ENCODE results near the gene RIMBP2.
"Not testable (repeated sequence)": the region's sequence is repeated elsewhere in the genome, so short reads cannot be mapped to it uniquely, and the experiment has no call there.

The RIMBP2 gene

GRCh38 chr12:130738403-130738802 is 22.3 kb upstream of the RIMBP2 start:
- DNase-seq = not testable (repeated sequence)

GRCh38 chr12:130737731-130738130 is 21.6 kb upstream of the RIMBP2 start:
- DNase-seq = no peak

DNA sequence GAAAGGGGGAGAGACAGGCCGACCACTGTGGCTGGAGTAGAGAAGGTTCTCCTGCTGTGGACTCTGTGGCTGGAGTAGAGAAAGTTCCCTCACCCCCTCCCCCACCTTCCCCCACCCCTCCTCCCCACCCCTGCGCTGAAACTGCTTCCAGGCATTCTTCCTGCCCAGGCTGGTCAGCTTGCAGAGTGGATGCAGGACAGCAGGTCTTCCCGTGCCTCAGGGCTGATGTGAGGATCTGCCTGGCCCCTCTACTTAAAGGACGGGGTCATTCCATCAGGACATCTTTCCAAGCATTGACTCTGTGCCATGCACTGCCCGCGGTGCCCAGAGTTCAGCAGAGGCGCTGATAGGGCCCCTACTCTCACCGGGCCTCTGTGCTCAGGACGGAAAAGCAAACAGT is 13.2 kb upstream of the RIMBP2 start:
- no peak for DNase-seq

DNA sequence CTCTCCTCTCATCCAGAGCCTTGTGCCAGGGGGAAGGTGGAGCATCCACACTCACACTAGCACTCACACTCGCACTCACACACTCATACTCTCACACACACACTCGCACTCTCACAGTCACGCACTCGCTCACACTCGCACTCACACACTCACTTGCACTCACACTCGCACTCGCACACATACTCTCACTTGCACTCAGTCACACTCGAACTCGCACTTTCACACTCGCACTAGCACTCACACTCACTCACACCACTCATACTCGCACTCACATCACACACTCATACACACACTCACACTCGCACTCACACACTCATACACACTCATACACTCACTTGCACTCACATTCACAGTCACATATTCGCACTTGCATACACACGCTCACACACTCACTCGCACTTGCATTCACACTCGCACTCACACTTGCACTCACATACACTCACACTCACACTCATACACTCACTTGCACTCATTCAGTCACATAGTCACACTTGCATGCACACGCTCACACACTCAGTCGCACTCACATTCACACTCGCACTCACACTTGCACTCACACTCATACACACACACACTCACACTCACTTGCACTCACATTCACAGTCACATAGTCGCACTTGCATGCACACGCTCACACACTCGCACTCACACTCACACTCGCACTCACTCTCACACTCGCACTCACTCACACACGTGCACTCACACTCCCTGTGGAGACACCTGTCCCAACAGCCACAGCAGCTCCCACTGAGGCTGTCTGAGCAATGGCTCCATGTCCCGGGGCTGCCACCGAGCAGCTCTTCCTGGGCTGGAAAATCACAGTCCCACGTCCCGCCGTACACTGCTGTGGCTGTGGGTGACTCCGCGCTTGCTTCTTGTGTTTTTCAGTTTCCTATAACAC is 12.3 kb upstream of the RIMBP2 start:
- no peak for DNase-seq

DNA sequence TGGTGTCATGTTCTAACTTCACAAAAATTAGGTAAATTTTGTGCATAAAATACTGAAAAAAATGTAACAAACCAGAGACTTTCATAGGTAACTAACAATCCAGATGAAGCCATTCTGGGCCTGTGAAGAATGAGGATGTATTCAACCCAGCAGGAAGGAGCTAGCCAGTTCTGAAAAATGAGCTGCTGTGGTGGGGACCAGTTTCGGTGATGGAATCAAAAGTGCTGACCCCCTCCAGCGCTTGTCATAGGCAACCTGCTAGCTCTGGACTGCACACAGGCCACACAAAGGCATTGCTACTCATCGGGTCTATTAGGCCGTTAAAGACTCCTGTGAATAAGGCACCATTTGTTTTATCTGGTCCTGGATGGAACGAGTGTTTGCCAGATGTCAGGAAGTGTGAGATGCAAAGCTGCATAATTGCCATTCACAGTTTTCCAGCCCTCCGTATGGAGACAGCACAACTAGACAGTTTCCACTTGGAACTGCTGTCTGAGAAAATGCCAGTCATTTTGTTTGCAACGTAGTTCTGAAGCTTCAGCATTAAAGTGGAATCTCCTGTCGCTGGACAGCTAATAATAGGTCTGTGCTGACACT is 3.3 kb upstream of the RIMBP2 start:
- DNase-seq = no peak

DNA sequence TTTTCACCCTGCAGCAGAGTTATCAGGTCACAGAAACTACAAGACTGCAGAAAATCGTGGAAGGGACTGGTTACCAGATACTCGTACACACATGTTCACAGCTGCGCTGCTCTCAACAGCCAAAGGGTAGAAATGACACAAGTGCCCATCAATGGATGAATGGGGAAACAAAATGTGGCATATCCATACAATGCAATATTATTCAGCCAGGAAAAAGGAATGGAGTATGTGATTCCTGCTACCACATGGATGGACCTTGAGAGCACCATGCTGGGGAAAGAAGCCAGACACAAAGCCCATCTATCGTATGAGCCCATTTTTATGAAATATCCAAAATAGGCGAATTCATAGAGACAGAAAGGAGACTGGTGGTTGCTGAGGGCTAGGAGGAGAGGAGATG is 1.7 kb upstream of the RIMBP2 start:
- no peak for DNase-seq

DNA sequence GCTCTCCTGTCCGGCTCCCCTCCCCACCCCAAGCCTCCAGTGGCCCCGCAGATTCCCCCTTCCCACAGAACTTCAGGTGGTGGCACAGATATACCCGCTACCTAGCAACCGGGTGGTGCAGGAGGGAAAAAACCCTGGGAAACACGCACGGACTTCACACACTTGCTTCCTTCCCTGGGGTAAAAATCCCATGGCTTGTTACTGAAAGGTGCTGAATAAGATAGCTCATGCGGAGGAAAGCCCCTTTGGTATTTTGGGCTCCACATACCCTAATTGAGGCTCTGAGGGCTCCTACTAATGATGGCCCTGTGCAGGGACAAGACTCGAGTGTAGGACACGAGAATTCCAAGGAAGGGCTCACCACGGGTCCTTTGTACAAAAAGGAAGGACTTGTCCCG is 869 bp upstream of the RIMBP2 start:
- DNase-seq = no peak

- DNase-seq = no peak
Observed at GRCh38 chr12:130715150-130715997, 725 bp downstream of the RIMBP2 start.

- peak in 3 of 56 donors; percentile 8 to 27 (median 15) for DNase-seq
Observed at GRCh38 chr12:130714591-130715149, 1.4 kb downstream of the RIMBP2 start.

DNA sequence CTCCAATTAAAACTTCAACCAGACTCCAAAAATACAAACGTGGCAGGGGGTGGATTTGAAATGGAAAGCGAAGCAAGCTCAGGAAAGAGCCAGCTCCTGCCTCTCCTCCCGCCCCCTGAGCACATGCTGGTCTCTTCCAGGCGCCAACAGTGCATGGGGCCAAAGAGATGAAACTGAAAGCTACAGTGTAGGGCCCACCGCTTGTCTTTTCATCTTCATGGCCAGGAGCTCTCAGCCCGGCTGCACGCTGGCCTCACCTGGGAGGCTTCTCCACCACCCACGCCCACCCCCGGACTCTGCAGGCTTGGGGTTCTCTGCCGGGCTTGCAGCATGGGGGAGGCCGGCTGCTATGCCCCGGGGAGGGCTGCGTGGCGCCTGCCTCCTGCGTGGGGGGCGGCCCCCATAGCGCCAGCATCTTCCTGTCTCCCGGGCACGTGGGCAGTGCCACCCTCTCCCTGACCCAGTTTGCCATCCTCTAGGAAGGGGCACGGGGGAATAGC is 2.0 kb downstream of the RIMBP2 start:
- DNase-seq = peak in 9 of 56 donors; percentile 4 to 48 (median 29)

GRCh38 chr12:130713581-130713991 is 2.5 kb downstream of the RIMBP2 start:
- DNase-seq = no peak

DNA sequence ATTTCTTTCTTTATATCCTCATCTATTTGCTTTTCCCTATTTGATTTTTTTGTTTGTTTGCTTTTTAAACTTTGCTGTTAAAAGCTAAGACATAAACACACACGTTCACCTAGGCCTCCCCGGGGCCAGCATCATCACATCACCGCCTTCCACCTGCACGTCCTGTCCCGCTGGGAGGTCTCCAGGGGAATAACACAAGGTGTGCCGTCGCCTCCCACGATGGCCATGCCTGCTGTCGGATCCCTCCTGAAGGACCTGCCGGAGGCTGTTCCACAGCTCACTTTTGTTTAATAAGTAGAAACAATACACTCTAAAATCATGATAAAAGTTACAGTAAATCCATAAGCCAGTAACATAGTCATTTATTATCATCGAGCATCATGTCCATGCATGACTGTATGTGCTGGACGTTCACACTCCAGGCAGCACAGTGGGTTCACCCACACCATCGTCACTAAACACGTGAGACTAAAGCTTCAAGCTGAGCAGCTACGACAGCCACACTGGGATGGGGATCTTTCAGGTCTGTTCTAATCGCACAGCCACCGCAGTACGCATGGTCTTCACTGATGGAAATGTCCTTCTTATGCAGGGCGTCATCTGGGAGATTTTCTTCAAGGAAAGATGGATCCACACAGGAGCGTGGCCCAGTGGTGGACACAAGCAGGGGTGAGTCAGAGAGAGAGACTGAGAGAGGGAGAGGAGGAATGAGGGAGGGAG is 3.6 kb downstream of the RIMBP2 start:
- DNase-seq = no peak

DNA sequence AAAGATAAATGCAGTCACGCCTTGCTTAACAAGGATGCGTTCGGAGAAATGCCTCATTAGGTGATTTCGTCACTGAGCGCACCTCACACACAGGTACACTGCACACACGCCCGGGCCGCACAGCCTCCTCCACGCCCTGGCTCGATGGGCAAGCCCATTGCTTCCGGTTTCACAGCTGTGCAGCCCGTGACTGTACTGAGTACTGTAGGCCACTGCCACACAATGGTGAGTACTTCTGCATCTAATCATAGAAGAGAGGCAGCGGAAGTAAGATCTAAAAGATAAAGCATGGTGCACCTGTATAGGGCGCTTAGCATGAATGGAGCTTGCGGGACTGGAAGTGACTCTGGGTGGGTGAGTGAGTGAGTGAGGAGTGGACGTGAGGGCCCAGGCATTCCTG is 4.3 kb downstream of the RIMBP2 start:
- no peak for DNase-seq

GRCh38 chr12:130710733-130711080 is 5.4 kb downstream of the RIMBP2 start:
- no peak for DNase-seq

- no peak for DNase-seq
Observed at GRCh38 chr12:130709971-130710732, 5.9 kb downstream of the RIMBP2 start.

GRCh38 chr12:130709151-130709970 is 6.7 kb downstream of the RIMBP2 start:
- no peak for DNase-seq

- DNase-seq = no peak
Observed at GRCh38 chr12:130708648-130709047, 7.5 kb downstream of the RIMBP2 start.

DNA sequence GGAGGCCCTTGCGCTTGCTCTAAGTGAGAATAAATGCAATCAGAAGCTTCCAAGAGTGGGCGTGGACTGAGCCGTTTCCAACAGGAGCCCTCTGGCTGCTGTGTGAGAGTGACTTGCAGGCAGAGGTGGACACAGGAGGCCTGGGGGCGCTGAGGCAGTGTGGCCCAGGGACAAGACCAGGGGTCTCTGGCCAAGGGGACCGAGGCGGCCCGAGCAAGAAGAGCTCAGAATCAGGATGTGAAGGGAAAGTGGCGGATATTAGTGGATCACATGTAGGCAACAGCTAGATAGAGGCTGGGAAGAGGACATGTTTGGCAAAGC is 8.6 kb downstream of the RIMBP2 start:
- no peak for DNase-seq

DNA sequence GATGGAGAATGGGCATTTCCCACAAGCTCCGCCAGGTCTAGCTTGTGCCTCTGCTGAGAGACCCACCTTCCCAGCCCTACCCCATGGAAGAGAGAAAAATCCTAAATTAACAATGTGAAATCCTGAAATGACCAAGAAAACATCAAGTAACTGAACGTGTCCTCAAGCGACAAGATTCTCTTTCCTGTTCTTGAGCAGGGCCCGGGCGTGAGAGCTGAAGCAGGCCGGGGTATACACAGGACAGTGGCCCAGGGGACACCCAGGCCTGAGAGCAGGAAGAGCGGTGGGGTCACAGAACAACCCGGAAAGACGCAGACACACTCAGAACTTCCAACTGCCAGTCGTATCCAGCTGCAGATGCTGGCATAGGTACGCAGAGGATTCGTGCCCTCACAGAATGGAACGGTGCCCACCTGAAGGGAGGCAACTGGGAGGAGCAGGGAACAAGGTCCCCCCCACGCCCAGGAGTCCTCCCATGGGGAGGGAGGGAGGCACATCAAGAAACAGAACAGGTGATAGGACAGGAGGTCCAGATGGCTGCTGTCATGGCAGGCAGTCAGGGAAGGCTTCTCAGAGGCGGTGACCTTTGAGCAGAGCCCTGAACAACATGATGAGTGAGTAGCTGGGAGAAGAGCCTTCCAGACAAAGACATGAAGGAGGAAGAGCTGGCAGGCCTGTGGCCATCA is 9.1 kb downstream of the RIMBP2 start:
- no peak for DNase-seq

All from amygdala (tissue), 56 donors.